K562 (cell line): ENCODE results near the gene ZC3H10. TPM values are rescaled to one million over a fixed set of nuclear protein-coding genes. Genes with fewer than 3 reads are reported as not detected.

Experiments
- ATAC-seq: fragments of 200-7000 bp; cut with Tn5 transposase; 3 replicates; pipeline ENCODE4 v1.9.1; 2020; ENCODE audit warnings: moderate library complexity
- BruUV-seq: library from RNA; stranded (reverse); fragments of 400-500 nt; replicated peaks from 2 replicates; lab custom pipeline; 2021; lab: Mats Ljungman, UMichigan
- CTCF ChIA-PET: fragments of 300-600 bp; formaldehyde crosslinking; extraction: SDS; loops from one replicate; lab custom pipeline; 2021; ENCODE audit warnings: low intra/inter-chr PET ratio; lab: Yijun Ruan, JAX
- POLR2A ChIA-PET: fragments of 300-600, 350-650 bp; sonication (Branson Sonifier 250); formaldehyde crosslinking; extraction: SDS; loops from one replicate; lab custom pipeline; 2021; ENCODE audit warnings: antibody characterized with exemption, inconsistent platforms; lab: Yijun Ruan, JAX
- DNase-seq, 4 experiments: peaks; one replicate each; pipeline versions ENCODE4 v3.0.0 to v3.0.0-alpha.2; 2011 to 2018; ENCODE audit warnings: low spot score in 3 of 4, mixed read lengths in 3 of 4; ENCODE audit errors: extremely low read depth in 1 of 4
- FAIRE-seq: peaks from 2 replicates; lab custom pipeline; 2011; peaks lifted over from hg19 to GRCh38; lab: Jason Lieb, UNC
- H2AFZ ChIP-seq: 2 replicates; pipeline ENCODE4 v1.6.0; 2011; ENCODE audit warnings: low read depth, low read length, control low read depth, inconsistent platforms
- H3K27ac ChIP-seq: fragments of 200-600 bp; 3 replicates; pipeline ENCODE4 v1.8.0; 2011; ENCODE audit warnings: low read depth, mild to moderate bottlenecking, control low read depth, inconsistent platforms, low read length, moderate library complexity, mixed read lengths; ENCODE audit errors: extremely low read depth
- H3K27me3 ChIP-seq, 2 experiments: fragments of 300-600 bp in 1 of 2; 2 replicates in 1 of 2; 3 replicates in 1 of 2; pipeline versions ENCODE4 v1.6.0 to v1.8.0; 2011; ENCODE audit warnings: inconsistent platforms in 2 of 2, low read length in 2 of 2, mild to moderate bottlenecking in 1 of 2, mixed read lengths in 1 of 2, moderate library complexity in 1 of 2; ENCODE audit not compliant: control insufficient read depth in 2 of 2, insufficient read depth in 2 of 2
- H3K36me3 ChIP-seq: fragments of 300-600 bp; 3 replicates; pipeline ENCODE4 v1.8.0; 2011; ENCODE audit warnings: mild to moderate bottlenecking, low read length, inconsistent platforms; ENCODE audit not compliant: control insufficient read depth, insufficient read depth
- H3K4me1 ChIP-seq, 2 experiments: fragments of 200-600 bp in 1 of 2; replicated peaks in 1 of 2; 2 replicates in 1 of 2; 3 replicates in 1 of 2; pipeline versions ENCODE4 v1.5.1 to v1.8.0; 2011; ENCODE audit warnings: inconsistent platforms in 2 of 2, low read length in 2 of 2, mild to moderate bottlenecking in 1 of 2, mixed read lengths in 1 of 2, moderate library complexity in 1 of 2; ENCODE audit not compliant: control insufficient read depth in 2 of 2, insufficient read depth in 2 of 2
- H3K4me2 ChIP-seq: 2 replicates; pipeline ENCODE4 v1.6.1; 2011; ENCODE audit warnings: low read length, control low read depth, inconsistent platforms, mixed read lengths; ENCODE audit not compliant: insufficient read depth
- H3K4me3 ChIP-seq: fragments of 200-600 bp; sonication (generic), shearing (Covaris generic); 2 replicates; pipeline ENCODE4 v1.5.1; 2016; ENCODE audit warnings: control low read depth, inconsistent platforms
- H3K79me2 ChIP-seq: fragments of 200-600 bp; 3 replicates; pipeline ENCODE4 v1.8.0; 2011; ENCODE audit warnings: low read length, inconsistent platforms; ENCODE audit not compliant: control insufficient read depth, insufficient read depth
- H3K9ac ChIP-seq, 2 experiments: 2 replicates each; pipeline versions ENCODE4 v1.6.0 to v1.6.1; 2011; ENCODE audit warnings: low read depth in 2 of 2, low read length in 2 of 2, control low read depth in 1 of 2, inconsistent platforms in 1 of 2, mild to moderate bottlenecking in 1 of 2, mixed read lengths in 1 of 2; ENCODE audit not compliant: insufficient read depth in 1 of 2
- H3K9me1 ChIP-seq: one replicate; pipeline ENCODE4 v1.6.0; 2011; ENCODE audit warnings: inconsistent platforms, mild to moderate bottlenecking, low read length, moderate library complexity; ENCODE audit not compliant: control insufficient read depth, insufficient read depth
- H3K9me3 ChIP-seq: replicated peaks from 2 replicates; pipeline ENCODE4 v1.5.1; 2011; ENCODE audit warnings: low read depth, low read length, inconsistent platforms; ENCODE audit not compliant: control insufficient read depth, insufficient read depth
- H4K20me1 ChIP-seq: replicated peaks from 2 replicates; pipeline ENCODE4 v1.6.1; 2011; ENCODE audit warnings: low read length, inconsistent platforms, mixed read lengths; ENCODE audit not compliant: control insufficient read depth, insufficient read depth
- ILF3 ChIP-seq: fragments of 450-650 bp; IDR thresholded peaks from 2 replicates; pipeline ENCODE4 v1.6.1; 2018; ENCODE audit warnings: antibody characterized with exemption, mild to moderate bottlenecking, moderate library complexity, borderline replicate concordance
- KDM1A ChIP-seq, 2 experiments: fragments of 450-650 bp; IDR thresholded peaks; 2 replicates each; pipeline ENCODE4 v1.6.1; 2016; ENCODE audit warnings: mild to moderate bottlenecking in 2 of 2
- MCM3 ChIP-seq: fragments of 450-650 bp; IDR thresholded peaks from 2 replicates; pipeline ENCODE4 v1.6.1; 2016
- MGA ChIP-seq: fragments of 450-650 bp; IDR thresholded peaks from 2 replicates; pipeline ENCODE4 v1.6.1; 2016; ENCODE audit warnings: mild to moderate bottlenecking, moderate library complexity
- PHB2 ChIP-seq: fragments of 450-650 bp; IDR thresholded peaks from 2 replicates; pipeline ENCODE4 v1.6.1; 2017; ENCODE audit warnings: low read depth
- RCOR1 ChIP-seq, 2 experiments: IDR thresholded peaks; 2 replicates each; pipeline ENCODE4 v1.6.1; 2012; ENCODE audit warnings: low read depth in 2 of 2, low read length in 2 of 2, borderline replicate concordance in 1 of 2, improper control_type of control experiment in 1 of 2
- SAFB ChIP-seq: fragments of 200-400 bp; formaldehyde crosslinking; IDR thresholded peaks from 2 replicates; pipeline ENCODE4 v1.6.1; 2017; ENCODE audit warnings: low read depth, low read length, borderline replicate concordance
- STAT5B ChIP-seq: fragments of 250-450 bp; sonication (Bioruptor Pico); IDR thresholded peaks from 2 replicates; pipeline ENCODE4 v1.8.0; 2021; ENCODE audit warnings: mild to moderate bottlenecking, inconsistent platforms
- ZBTB7A ChIP-seq: IDR thresholded peaks from 2 replicates; pipeline ENCODE4 v1.6.1; 2011; ENCODE audit warnings: low read depth, mild to moderate bottlenecking, low read length, moderate library complexity, borderline replicate concordance; ENCODE audit not compliant: control insufficient read depth
- WGBS: fragments of 100-300 bp; shearing (Covaris generic); methylation state at CpG from one replicate; pipeline ENCODE4 v1.1.6; 2016; ENCODE audit warnings: low coverage, mixed read lengths; ENCODE audit not compliant: insufficient coverage; ENCODE audit errors: missing lambda C conversion rate; 5-methylcytosine and 5-hydroxymethylcytosine counted together
- in situ Hi-C: fragments of 300-500 bp; cut with MboI; formaldehyde crosslinking; loops from 4 replicates; pipeline ENCODE4 v1.15.0; 2018; ENCODE audit warnings: inconsistent platforms, mixed read lengths
- intact Hi-C: fragments of 100-400 bp; cut with micrococcal nuclease; formaldehyde crosslinking; loops from 2 replicates; pipeline ENCODE4 v1.14.2; 2022
- polyA plus RNA-seq, 8 experiments: library from polyadenylated mRNA; depleted of rRNA in 4 of 8; stranded (reverse) in 5 of 8; unstranded in 3 of 8; fragments of >200 nt; fragmentation: Nextera tagmentation in 2 of 8; fragmentation: Illumina TruSeq in 1 of 8; extraction: Ambion mirVana in 2 of 8; extraction: Trizol in 1 of 8; gene quantifications; 2 replicates each; pipeline versions ENCODE4 v1.2.1 to v1.2.3, GENCODE V29; 2011 to 2014; ENCODE audit warnings: inconsistent platforms in 1 of 8, missing spikeins in 1 of 8
- total RNA-seq, 7 experiments: library from RNA; depleted of rRNA in 6 of 7; stranded (reverse); fragments of >200 nt in 6 of 7; fragmentation: Illumina TruSeq in 2 of 7; extraction: Trizol in 2 of 7; gene quantifications; 2 replicates each; pipeline versions ENCODE4 v1.2.1 to v1.2.3, GENCODE V29; 2011 to 2021; ENCODE audit warnings: low replicate concordance in 1 of 7

Gene ZC3H10
- total and polyA plus RNA-seq, 9 of the 15 experiments (the other 6 are each of a cell fraction or from before 2014, with no cell fraction given): 0.31 to 4.1 (median 1.6) TPM

DNA sequence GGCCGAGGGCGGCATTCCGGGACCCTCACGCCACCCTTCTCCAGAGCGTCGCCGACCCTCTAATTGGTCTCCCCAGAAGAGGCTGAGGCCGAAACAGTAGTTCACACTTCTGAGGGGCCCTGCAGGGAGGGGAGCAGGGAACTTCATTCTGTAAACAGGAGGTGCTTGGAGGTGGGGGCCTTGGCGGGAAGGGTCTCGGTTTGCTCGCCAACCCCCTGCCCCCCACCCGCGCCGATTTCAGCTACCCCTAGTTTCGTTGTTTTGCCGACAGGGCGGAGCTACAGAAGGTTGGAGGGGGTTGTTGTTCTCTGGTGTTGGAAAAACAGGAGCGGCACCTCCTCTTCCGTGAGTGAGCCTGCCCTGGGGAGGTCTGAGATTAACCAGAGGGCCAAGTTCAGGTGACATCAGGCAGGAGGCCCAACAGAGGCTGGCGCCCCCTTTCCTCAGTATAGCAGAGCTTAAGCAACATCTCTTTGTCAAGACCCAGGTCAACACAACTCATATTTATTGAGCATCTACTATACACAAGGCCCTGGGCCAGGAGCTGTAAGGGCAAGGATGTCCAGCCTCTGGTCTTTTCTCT is 37.4 kb upstream of the ZC3H10 start:
- Histone ChIP-seq H3K9ac (peak overlapping the region; percentile 48 to 90; a peak in 3 of 4 replicates), H3K27ac (no peak overlapping the region)
- WGBS: 24% methylated on average over 11 of the region's 20 CpGs
- TF ChIP-seq KDM1A (IDR thresholded peaks at IDR 0.05): peak in 1 of 2 experiments; percentile 26; a peak in 1 of 4 replicates
- no peak for TF ChIP-seq SAFB
- TF ChIP-seq MCM3: no peak
- no peak for TF ChIP-seq STAT5B (CRISPR knock-in tag)
- no peak for TF ChIP-seq PHB2
- TF ChIP-seq ZBTB7A: peak; percentile 39; the same call in 1 of the 2 replicates
- TF ChIP-seq RCOR1 (IDR thresholded peaks at IDR 0.05; ENCODE audit: borderline replicate concordance in 1 of 2, low read depth in 2 of 2, low read length in 2 of 2): no peak
- no peak for TF ChIP-seq MGA
- no peak for TF ChIP-seq ILF3

More for the DNA sequence above, 37.4 kb upstream of the ZC3H10 start:
- H3K4me3 ChIP-seq: peak overlapping the region; percentile 51
- no peaks in the 10 kb centered on the region for H3K79me2 ChIP-seq
- H4K20me1 ChIP-seq: no peaks in the 10 kb centered on the region
- no peak for FAIRE-seq
- intact Hi-C loops (no loop called here), in situ Hi-C loops (no loop called here)
- H3K4me1 ChIP-seq: peaks cover 34 to 40% of the 10 kb centered on the region in 2 experiments
- DNase-seq: peak; percentile 16 to 45 (median 38)
- no peaks in the 10 kb centered on the region for H3K9me1 ChIP-seq
- peak overlapping the region; percentile 84 for H2AFZ ChIP-seq
- peak overlapping the region; percentile 89 for H3K4me2 ChIP-seq
- ChIA-PET POLR2A (interaction anchor here (1.0 to 1.8 kb wide), 4 partner anchors 13 to 78 kb away, joined by 3 to 10 read pairs (median 4); partner anchors contain the start of genes MYL6 and PA2G4), CTCF (no interaction called here)
- H3K9me3 ChIP-seq: no peaks in the 10 kb centered on the region
- H3K36me3 ChIP-seq: no peaks in the 10 kb centered on the region
- peak; percentile 7 for ATAC-seq
- H3K27me3 ChIP-seq: no peaks in the 10 kb centered on the region; a peak in 1 of 5 replicates
- BruUV-seq: no TSS peak
